Panc1 (cell line): ENCODE measurements around the gene TBC1D16. TPM values are rescaled to one million over a fixed set of nuclear protein-coding genes. Genes with fewer than 3 reads are reported as not detected.

Experiments
- ATAC-seq: fragments of 200-7000 bp; cut with Tn5 transposase; 2 replicates; pipeline ENCODE4 v1.9.1; 2020; ENCODE audit warnings: mild to moderate bottlenecking, moderate library complexity
- BruUV-seq: library from RNA; stranded (reverse); fragments of 400-500 nt; replicated peaks from 2 replicates; lab custom pipeline; 2021; lab: Mats Ljungman, UMichigan
- CTCF ChIA-PET: fragments of 300-600 bp; sonication (Branson Sonifier 250); formaldehyde crosslinking; loops from one replicate; lab custom pipeline; 2022; ENCODE audit warnings: antibody characterized with exemption; lab: Charles Lee
- POLR2A ChIA-PET: fragments of 300-600 bp; sonication (Branson Sonifier 250); formaldehyde crosslinking; loops from one replicate; lab custom pipeline; 2022; ENCODE audit warnings: antibody characterized with exemption; lab: Charles Lee
- DNase-seq: peaks from one replicate; pipeline ENCODE4 v3.0.0-alpha.2; 2010; ENCODE audit warnings: low read depth, low spot score
- H3K27ac ChIP-seq: 2 replicates; pipeline ENCODE4 v1.5.1; 2011; ENCODE audit warnings: mild to moderate bottlenecking, low read length, inconsistent platforms
- H3K27me3 ChIP-seq: fragments of 200-500 bp; sonication (Bioruptor generic); 2 replicates; pipeline ENCODE4 v1.6.0; 2014; ENCODE audit warnings: low read length, inconsistent platforms; ENCODE audit not compliant: control insufficient read depth, insufficient read depth
- H3K36me3 ChIP-seq: fragments of 200-500 bp; sonication (Bioruptor generic); 2 replicates; pipeline ENCODE4 v1.5.1; 2014; ENCODE audit warnings: inconsistent platforms, mild to moderate bottlenecking, low read length, moderate library complexity; ENCODE audit not compliant: control insufficient read depth, insufficient read depth
- H3K4me1 ChIP-seq: 2 replicates; pipeline ENCODE4 v1.5.1; 2011; ENCODE audit warnings: inconsistent platforms, mild to moderate bottlenecking, low read length, moderate library complexity; ENCODE audit not compliant: control insufficient read depth, insufficient read depth
- H3K4me3 ChIP-seq, 2 experiments: 2 replicates each; pipeline ENCODE4 v1.5.1; 2011 to 2012; ENCODE audit warnings: low read depth in 2 of 2, low read length in 2 of 2, mild to moderate bottlenecking in 2 of 2, inconsistent platforms in 1 of 2, moderate library complexity in 1 of 2
- H3K9me3 ChIP-seq: fragments of 200-500 bp; sonication (Bioruptor generic); 2 replicates; pipeline ENCODE4 v1.5.1; 2014; ENCODE audit warnings: low read depth, mild to moderate bottlenecking, inconsistent platforms, low read length, moderate library complexity; ENCODE audit not compliant: control insufficient read depth, insufficient read depth
- CTCF ChIP-seq: fragments of 450-650 bp; IDR thresholded peaks from 2 replicates; pipeline ENCODE4 v1.5.1; 2017; ENCODE audit warnings: mild to moderate bottlenecking
- POLR2AphosphoS5 ChIP-seq: IDR thresholded peaks from 2 replicates; pipeline ENCODE4 v1.6.1; 2012; ENCODE audit warnings: mild to moderate bottlenecking, low read depth, low read length, moderate library complexity
- REST ChIP-seq, 2 experiments: IDR thresholded peaks; 2 replicates each; pipeline ENCODE4 v1.6.1; 2011 to 2012; ENCODE audit warnings: low read depth in 2 of 2, control low read depth in 1 of 2, low read length in 1 of 2, mild to moderate bottlenecking in 1 of 2, moderate library complexity in 1 of 2; ENCODE audit not compliant: insufficient read depth in 1 of 2
- SIN3A ChIP-seq: IDR thresholded peaks from 2 replicates; pipeline ENCODE4 v1.6.1; 2012; ENCODE audit warnings: low read depth, mild to moderate bottlenecking, low read length, moderate library complexity, borderline replicate concordance; ENCODE audit not compliant: insufficient read depth
- TCF7L2 ChIP-seq: IDR thresholded peaks from 2 replicates; pipeline ENCODE4 v1.6.1; 2011; ENCODE audit warnings: mild to moderate bottlenecking, low read depth, low read length, inconsistent platforms
- in situ Hi-C: cut with HindIII; loops from 2 replicates; pipeline ENCODE4 v1.10.0; 2016; ENCODE audit warnings: low sequenced_read_pairs, low pct_unique_long_range_greater_than_20kb
- intact Hi-C: fragments of 100-400 bp; cut with micrococcal nuclease; formaldehyde crosslinking; loops from one replicate; pipeline ENCODE4 v1.10.0; 2022; ENCODE audit not compliant: unreplicated experiment
- total RNA-seq: library from RNA; stranded (reverse); gene quantifications from one replicate; pipeline ENCODE4 v1.2.1, GENCODE V29; 2021; ENCODE audit not compliant: unreplicated experiment

Gene TBC1D16
- total RNA-seq, 1 experiment from 2014 or later: 41.6 TPM

- POLR2A ChIA-PET: no interaction called here
Observed at GRCh38 chr17:79883202-79883601, 152.5 kb downstream of the TBC1D16 start.

More at GRCh38 chr17:79883202-79883601, 152.5 kb downstream of the TBC1D16 start:
- TF ChIP-seq POLR2AphosphoS5: no peak
- TF ChIP-seq REST (IDR thresholded peaks at IDR 0.05; ENCODE audit: insufficient read depth in 1 of 2, low read depth in 2 of 2, low read length in 1 of 2): no peak
- TF ChIP-seq SIN3A: no peak
- TF ChIP-seq TCF7L2: no peak
- no peak for TF ChIP-seq CTCF
- ATAC-seq (no peak), DNase-seq (no peak)
- in situ Hi-C loops: no loop called here
- H3K4me3 ChIP-seq: no peak overlapping the region
- no peaks in the 10 kb centered on the region for H3K9me3 ChIP-seq
- no TSS peak for BruUV-seq
- H3K27ac ChIP-seq: no peak overlapping the region
- CTCF ChIA-PET: no interaction called here
- no peaks in the 10 kb centered on the region for H3K36me3 ChIP-seq
- no peaks in the 10 kb centered on the region for H3K27me3 ChIP-seq
- no peaks in the 10 kb centered on the region for H3K4me1 ChIP-seq
- intact Hi-C loops: no loop called here

Other genes starting within 250 kb of the TBC1D16 start
- 15.3 TPM for gene CBX8, start 238.8 kb downstream of the TBC1D16 start, total RNA-seq
- 48.6 TPM for gene CBX4, start 196.4 kb downstream of the TBC1D16 start, total RNA-seq
- 18.0 TPM for gene CCDC40, start 770 bp upstream of the TBC1D16 start, total RNA-seq
- gene GAA, start 65.7 kb upstream of the TBC1D16 start, total RNA-seq: 36.1 TPM
- gene EIF4A3, start 111.3 kb upstream of the TBC1D16 start, total RNA-seq: 169 TPM
- gene CARD14, start 134.2 kb upstream of the TBC1D16 start, total RNA-seq: not detected
- 70.2 TPM for gene SGSH, start 184.5 kb upstream of the TBC1D16 start, total RNA-seq
- 30.9 TPM for gene SLC26A11, start 184.6 kb upstream of the TBC1D16 start, total RNA-seq
- gene RNF213, start 225.0 kb upstream of the TBC1D16 start, total RNA-seq: 230 TPM